A673 (cell line): ENCODE results near the gene UBA7. TPM values are rescaled to one million over a fixed set of nuclear protein-coding genes. Genes with fewer than 3 reads are reported as not detected.

Experiments used
- BruUV-seq: library from RNA; stranded (reverse); fragments of 400-500 nt; replicated peaks from 2 replicates; lab custom pipeline; 2021; lab: Mats Ljungman, UMichigan
- CTCF ChIA-PET: fragments of 300-600 bp; sonication (Branson Sonifier 250); formaldehyde crosslinking; loops from one replicate; lab custom pipeline; 2022; ENCODE audit warnings: antibody characterized with exemption; lab: Charles Lee
- POLR2A ChIA-PET: fragments of 300-600 bp; sonication (Branson Sonifier 250); formaldehyde crosslinking; loops from one replicate; lab custom pipeline; 2022; ENCODE audit warnings: antibody characterized with exemption; ENCODE audit not compliant: low non-redundant PET; lab: Charles Lee
- DNase-seq: peaks from one replicate; pipeline ENCODE4 v3.0.0-alpha.2; 2015; ENCODE audit warnings: low spot score
- H3K27ac ChIP-seq: fragments of 200-600 bp; sonication (generic); 2 replicates; pipeline ENCODE4 v1.5.1; 2016; ENCODE audit warnings: mixed run types, low read depth, mild to moderate bottlenecking, mixed read lengths, antibody characterized with exemption, low read length; ENCODE audit not compliant: poor library complexity, severe bottlenecking
- H3K27me3 ChIP-seq: fragments of 200-600 bp; sonication (generic); replicated peaks from 2 replicates; pipeline ENCODE4 v1.6.1; 2017; ENCODE audit warnings: mixed run types, low read depth, mild to moderate bottlenecking, mixed read lengths, antibody characterized with exemption, low read length; ENCODE audit not compliant: insufficient read depth, poor library complexity
- H3K36me3 ChIP-seq: fragments of 200-600 bp; sonication (generic); 2 replicates; pipeline ENCODE4 v1.6.1; 2016; ENCODE audit warnings: mixed run types, mild to moderate bottlenecking, mixed read lengths, antibody characterized with exemption, low read length; ENCODE audit not compliant: insufficient read depth, poor library complexity, severe bottlenecking
- H3K4me1 ChIP-seq: fragments of 200-600 bp; sonication (generic); 2 replicates; pipeline ENCODE4 v1.6.1; 2017; ENCODE audit warnings: mixed run types, mild to moderate bottlenecking, mixed read lengths, antibody characterized with exemption, low read length; ENCODE audit not compliant: insufficient read depth, poor library complexity, severe bottlenecking
- H3K4me3 ChIP-seq: fragments of 200-600 bp; sonication (generic); 2 replicates; pipeline ENCODE4 v1.5.1; 2016; ENCODE audit warnings: low read depth, mixed run types, mild to moderate bottlenecking, mixed read lengths, low read length; ENCODE audit not compliant: poor library complexity, severe bottlenecking
- H3K9me3 ChIP-seq: fragments of 200-600 bp; sonication (generic); 2 replicates; pipeline ENCODE4 v1.6.1; 2016; ENCODE audit warnings: mixed run types, low read depth, mild to moderate bottlenecking, mixed read lengths, antibody characterized with exemption, low read length; ENCODE audit not compliant: poor library complexity, severe bottlenecking
- CTCF ChIP-seq: fragments of 300-800, 200-600 bp; sonication (generic); conservative IDR thresholded peaks from 2 replicates; pipeline ENCODE4 v1.5.1; 2017; ENCODE audit warnings: low read depth, mild to moderate bottlenecking, antibody characterized with exemption, low read length, moderate library complexity, mixed read lengths
- EZH2 ChIP-seq: fragments of 200-600 bp; sonication (generic); IDR thresholded peaks from 2 replicates; pipeline ENCODE4 v1.6.1; 2017; ENCODE audit warnings: borderline replicate concordance, low read depth, mild to moderate bottlenecking, mixed read lengths, antibody characterized with exemption, low read length; ENCODE audit not compliant: poor library complexity, severe bottlenecking
- intact Hi-C: fragments of 100-400 bp; cut with micrococcal nuclease; formaldehyde crosslinking; loops from one replicate; pipeline ENCODE4 v1.10.0; 2022; ENCODE audit not compliant: unreplicated experiment
- total RNA-seq: library from RNA; stranded (reverse); gene quantifications from 2 replicates; pipeline ENCODE4 v1.2.3, GENCODE V29; 2021

UBA7 gene
- total RNA-seq, 1 experiment from 2014 or later: 2.2 TPM

DNA sequence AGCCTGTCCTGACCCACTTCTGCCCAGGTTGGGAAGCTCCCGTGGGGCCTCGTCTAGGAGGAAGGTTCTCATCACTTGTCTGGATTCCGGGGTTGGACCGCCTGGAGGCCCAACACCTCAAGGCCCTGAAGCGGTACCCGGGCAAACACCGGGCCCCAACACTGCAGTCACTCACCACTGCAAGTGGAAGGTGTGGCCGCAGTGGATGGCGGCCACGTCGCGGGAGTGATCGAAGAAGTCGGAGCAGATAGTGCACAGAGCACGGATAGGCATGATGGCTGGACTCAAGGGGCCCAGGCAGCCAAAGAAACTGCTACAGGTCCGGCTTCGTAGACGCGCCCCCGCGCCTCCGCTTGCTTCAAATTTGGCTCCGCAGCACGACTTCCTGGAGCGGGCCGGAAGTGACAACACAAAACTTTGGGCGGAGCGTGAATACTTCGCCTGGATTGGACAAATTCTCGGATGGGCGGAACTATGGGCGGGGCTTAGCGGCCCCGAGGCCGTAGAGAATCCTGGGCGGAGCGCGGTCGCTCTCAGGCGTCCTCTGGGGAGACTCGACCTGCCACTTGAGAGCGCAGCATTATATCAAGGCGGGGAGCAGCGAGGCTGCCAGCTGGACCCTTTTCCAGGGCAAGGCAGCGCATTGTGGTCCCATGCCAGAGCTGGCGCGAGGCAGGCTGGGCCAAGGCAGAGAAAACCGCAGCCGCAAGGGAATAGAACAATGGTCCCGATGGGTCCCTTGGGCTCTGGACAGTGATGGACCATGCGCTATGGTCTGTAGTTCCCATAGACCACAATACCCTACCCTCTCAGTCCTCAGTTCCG, 42.6 kb upstream of the UBA7 start, which contains the start of gene TRAIP:
TSS of gene TRAIP (minus strand) at position 384 of the 825 bp plus-strand sequence. CDS start at position 273, 111 bp downstream.
- no peaks in the 10 kb centered on the region for H3K36me3 ChIP-seq
- ChIA-PET POLR2A (no interaction called here), CTCF (no interaction called here)
- DNase-seq: peak; percentile 88
- no peaks in the 10 kb centered on the region for H3K9me3 ChIP-seq
- no peaks in the 10 kb centered on the region for H3K4me1 ChIP-seq
- intact Hi-C loops: no loop called here
- no peak for TF ChIP-seq EZH2
- TF ChIP-seq CTCF: no peak
- no TSS peak for BruUV-seq
- no peaks in the 10 kb centered on the region for H3K27me3 ChIP-seq
- peak within 1 kb of the TSS; percentile 46 for H3K27ac ChIP-seq
- H3K4me3 ChIP-seq: peak within 1 kb of the TSS; percentile 66

DNA sequence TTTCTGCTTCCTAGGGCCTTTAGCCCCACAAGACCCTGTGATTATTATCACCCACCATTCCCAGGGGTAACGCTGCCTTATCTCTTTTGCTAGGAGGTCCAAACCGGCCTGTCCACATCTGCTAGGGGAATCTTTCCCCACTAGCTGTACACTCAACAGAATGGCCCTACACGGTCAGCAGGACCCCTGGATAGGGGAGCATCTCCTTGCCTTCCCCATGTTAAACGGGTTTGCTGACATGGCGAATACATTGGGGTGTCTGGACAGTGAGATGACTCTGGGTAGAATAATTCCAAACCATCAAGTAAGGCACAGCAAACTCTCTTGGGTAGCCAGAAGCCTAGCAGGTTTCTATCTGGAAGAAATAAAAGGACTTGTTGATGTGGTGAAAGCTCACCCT, 41.9 kb upstream of the UBA7 start:
- BruUV-seq: TSS peak; percentile 57
- Histone ChIP-seq H3K36me3 (no peaks in the 10 kb centered on the region), H3K27ac (no peak overlapping the region), H3K4me3 (peak overlapping the region; percentile 66), H3K27me3 (no peaks in the 10 kb centered on the region), H3K4me1 (no peaks in the 10 kb centered on the region), H3K9me3 (no peaks in the 10 kb centered on the region)
- ChIA-PET POLR2A (no interaction called here), CTCF (interaction anchor here (0.6 kb wide), 1 partner anchor 13 kb away, joined by 3 read pairs; no protein-coding TSS in a partner anchor)
- DNase-seq: no peak
- TF ChIP-seq CTCF (no peak), EZH2 (no peak)
- intact Hi-C loops: no loop called here

GRCh38 chr3:49845694-49846093, 31.9 kb upstream of the UBA7 start:
- DNase-seq: no peak
- no TSS peak for BruUV-seq
- H3K4me3 ChIP-seq: no peak overlapping the region
- no peak overlapping the region for H3K27ac ChIP-seq
- H3K36me3 ChIP-seq: no peaks in the 10 kb centered on the region
- H3K27me3 ChIP-seq: no peaks in the 10 kb centered on the region
- no peak for TF ChIP-seq CTCF
- no peak for TF ChIP-seq EZH2
- ChIA-PET CTCF (no interaction called here), POLR2A (no interaction called here)
- H3K4me1 ChIP-seq: no peaks in the 10 kb centered on the region
- no peaks in the 10 kb centered on the region for H3K9me3 ChIP-seq
- intact Hi-C loops: loop anchor here (10.0 kb wide), 2 partner anchors 59 to 121 kb away; partner anchors contain the start of genes GMPPB and MST1R
